MM.1S (cell line): ENCODE data around the gene NUBP1.

Experiments used
- EZH2phosphoT487 ChIP-seq: fragments of 300-600 bp; sonication (generic); IDR thresholded peaks from 2 replicates; pipeline ENCODE4 v1.6.1; 2018; ENCODE audit warnings: antibody characterized with exemption, low read length
- TF ChIP-seq, protein P1 (sequence below): fragments of 300-600 bp; sonication (generic); IDR thresholded peaks from 2 replicates; pipeline ENCODE4 v1.5.1; 2016; ENCODE audit warnings: antibody characterized with exemption, low read length, mixed read lengths

DNA sequence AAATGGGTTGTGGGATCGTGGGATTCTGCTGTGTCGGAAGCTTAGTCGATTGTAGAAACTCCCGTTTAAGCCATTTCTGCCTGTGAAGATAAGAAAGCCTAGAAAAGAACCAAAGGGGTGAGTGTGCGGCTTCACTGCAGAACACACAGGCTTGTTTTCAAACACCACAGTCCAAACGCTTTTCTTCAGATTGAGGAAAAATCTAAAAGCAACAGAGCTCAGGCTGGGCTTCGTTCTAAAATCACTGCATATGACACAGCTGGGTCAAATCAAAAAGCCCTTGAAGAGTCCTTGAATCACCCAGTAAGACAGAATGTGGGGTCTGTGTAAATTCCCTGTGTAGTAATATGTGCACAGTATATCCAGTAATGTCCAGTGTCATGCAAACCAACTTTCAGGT is 25.7 kb downstream of the NUBP1 start:
- TF ChIP-seq, protein P1, sequence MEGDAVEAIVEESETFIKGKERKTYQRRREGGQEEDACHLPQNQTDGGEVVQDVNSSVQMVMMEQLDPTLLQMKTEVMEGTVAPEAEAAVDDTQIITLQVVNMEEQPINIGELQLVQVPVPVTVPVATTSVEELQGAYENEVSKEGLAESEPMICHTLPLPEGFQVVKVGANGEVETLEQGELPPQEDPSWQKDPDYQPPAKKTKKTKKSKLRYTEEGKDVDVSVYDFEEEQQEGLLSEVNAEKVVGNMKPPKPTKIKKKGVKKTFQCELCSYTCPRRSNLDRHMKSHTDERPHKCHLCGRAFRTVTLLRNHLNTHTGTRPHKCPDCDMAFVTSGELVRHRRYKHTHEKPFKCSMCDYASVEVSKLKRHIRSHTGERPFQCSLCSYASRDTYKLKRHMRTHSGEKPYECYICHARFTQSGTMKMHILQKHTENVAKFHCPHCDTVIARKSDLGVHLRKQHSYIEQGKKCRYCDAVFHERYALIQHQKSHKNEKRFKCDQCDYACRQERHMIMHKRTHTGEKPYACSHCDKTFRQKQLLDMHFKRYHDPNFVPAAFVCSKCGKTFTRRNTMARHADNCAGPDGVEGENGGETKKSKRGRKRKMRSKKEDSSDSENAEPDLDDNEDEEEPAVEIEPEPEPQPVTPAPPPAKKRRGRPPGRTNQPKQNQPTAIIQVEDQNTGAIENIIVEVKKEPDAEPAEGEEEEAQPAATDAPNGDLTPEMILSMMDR: no peak
- no peak for TF ChIP-seq EZH2phosphoT487
